Pancreas (tissue), 10 donors: ENCODE measurements around the gene SLC7A7. TPM values are rescaled to one million over a fixed set of nuclear protein-coding genes. Genes with fewer than 3 reads are reported as not detected.
"Not testable (repeated sequence)": the region's sequence is repeated elsewhere in the genome, so short reads cannot be mapped to it uniquely, and the experiment has no call there.

Experiments
- ATAC-seq, 4 donors: fragments of 200-7000 bp; cut with Tn5 transposase; one replicate each; pipeline versions ENCODE4 v1.8.0 to v1.9.1; 2020; ENCODE audit warnings: mild to moderate bottlenecking in 4 of 4, moderate library complexity in 4 of 4
- DNase-seq, 6 donors: peaks; one replicate each; pipeline ENCODE4 v3.0.0-alpha.2; 2020
- FAIRE-seq: peaks from 2 replicates; lab custom pipeline; 2012; peaks lifted over from hg19 to GRCh38; lab: Jason Lieb, UNC
- H3K27ac ChIP-seq, 4 donors: fragments of 200-600 bp; sonication (generic); 1 replicate in 3 of 4; 2 replicates in 1 of 4; pipeline versions ENCODE4 v1.5.0 to v1.8.0; 2020
- H3K27me3 ChIP-seq, 4 donors: fragments of 200-600 bp; one replicate each; pipeline ENCODE4 v1.8.0; 2021
- H3K36me3 ChIP-seq, 3 donors: fragments of 200-600 bp; sonication (generic) in 1 of 3; one replicate each; pipeline versions ENCODE4 v1.5.0 to v1.8.0; 2020 to 2021
- H3K4me1 ChIP-seq, 3 donors: fragments of 200-600 bp; one replicate each; pipeline ENCODE4 v1.8.0; 2021
- H3K4me3 ChIP-seq, 4 donors: fragments of 200-600 bp; sonication (generic) in 2 of 4; one replicate each; pipeline versions ENCODE4 v1.5.0 to v1.8.0; 2020 to 2021
- H3K9me3 ChIP-seq, 4 donors: fragments of 200-600 bp; one replicate each; pipeline ENCODE4 v1.8.0; 2021
- CTCF ChIP-seq, 4 donors: fragments of 200-600 bp; sonication (generic) in 3 of 4; IDR thresholded peaks; one replicate each; pipeline versions ENCODE4 v1.5.0 to v1.8.0; 2021; ENCODE audit warnings: antibody characterized with exemption in 4 of 4
- WGBS, 2 donors: extraction: QIAGEN DNeasy Blood & Tissue Kit; methylation state at CpG; one replicate each; pipeline ENCODE4 v1.1.7; 2013; 5-methylcytosine and 5-hydroxymethylcytosine counted together
- intact Hi-C, 3 donors: fragments of 100-400 bp; cut with DNase I; formaldehyde crosslinking; loops; one replicate each; pipeline versions ENCODE4 v1.11.1 to v1.14.2; 2022
- polyA plus RNA-seq, 2 donors: library from polyadenylated mRNA; stranded (reverse); fragments of 200-250 nt; gene quantifications; one replicate each; pipeline ENCODE4 v1.2.3, GENCODE V29; 2013
- total RNA-seq, 6 donors: library from RNA; stranded (reverse); fragmentation: NEBNext Ultra II Directional in 4 of 6; extraction: Animal tissue kit (Norgen Biotek cat#: 25700) in 4 of 6; gene quantifications; one replicate each; pipeline versions ENCODE4 v1.2.1 to v1.2.4, GENCODE V29; 2021 to 2023
- donor health status: healthy with polysubstance abuse.
- donor health status: DM: no; HTN: no; CAD: no; lungs with moderate emphysema.
- donor health status: DM: no; HTN: no; CAD: no.
- donor health status: control.
- donor health status: control.
- donor health status: Bipolar disorder and iron deficiency.
- donor health status: DM: yes; HTN: yes; CAD: no.
- donor health status: DM: no; HTN: no; CAD: no.
- donor health status: DM: no; HTN: no; CAD: no.
- donor health status: DM: yes; HTN: yes; CAD: no.

SLC7A7 gene
- total and polyA plus RNA-seq, 8 donors: 2.9 to 13.1 (median 5.7) TPM

GRCh38 chr14:22836301-22837113 is 21.3 kb upstream of the SLC7A7 start, which contains the start of gene MMP14:
Gene MMP14, plus strand, starts transcription at chr14:22836585. Its CDS starts 233 bp downstream, at chr14:22836818.
- no peak for FAIRE-seq
- peak in 5 of 6 donors; percentile 52 to 79 (median 67) for DNase-seq
- Histone ChIP-seq H3K4me3 (peak within 1 kb of the TSS; percentile 38 to 90 (median 82)), H3K27ac (peak within 1 kb of the TSS; percentile 72 to 87 (median 80)), H3K4me1 (peaks cover 0 to 16% (median 0%) of the 10 kb centered on the region in 3 donors), H3K27me3 (no peaks in the 10 kb centered on the region), H3K36me3 (peaks cover 0 to 6% (median under 1%) of the 10 kb centered on the region in 3 donors), H3K9me3 (no peaks in the 10 kb centered on the region)
- intact Hi-C loops: no loop called here
- 1% methylated on average over 28 to 46 of the region's 46 CpGs for WGBS, 2 donors
- ATAC-seq: peak; percentile 75 to 86 (median 84)
- TF ChIP-seq CTCF (IDR thresholded peaks at IDR 0.05): no peak

GRCh38 chr14:22835505-22835904 is 20.3 kb upstream of the SLC7A7 start:
- Histone ChIP-seq H3K9me3 (no peaks in the 10 kb centered on the region), H3K27ac (peak overlapping the region in 1 of 4 donors; percentile 87), H3K27me3 (no peaks in the 10 kb centered on the region), H3K36me3 (peaks cover 0 to 6% (median 0%) of the 10 kb centered on the region in 3 donors), H3K4me1 (peaks cover 0 to 23% (median 2%) of the 10 kb centered on the region in 3 donors), H3K4me3 (no peak overlapping the region)
- ATAC-seq (no peak), FAIRE-seq (no peak), DNase-seq (no peak)
- WGBS, 2 donors: 64 to 67% methylated on average over 3 of the region's 3 CpGs
- intact Hi-C loops: no loop called here
- TF ChIP-seq CTCF (IDR thresholded peaks at IDR 0.05): no peak

- WGBS, 2 donors: 17 to 18% methylated on average over 3 of the region's 3 CpGs
- DNase-seq (no peak), ATAC-seq (peak in 1 of 4 donors; percentile 2), FAIRE-seq (no peak)
- Histone ChIP-seq H3K36me3 (peaks cover 0 to 6% (median 0%) of the 10 kb centered on the region in 3 donors), H3K27me3 (no peaks in the 10 kb centered on the region), H3K27ac (peak overlapping the region in 1 of 4 donors; percentile 79), H3K4me1 (peaks cover 0 to 9% (median 5%) of the 10 kb centered on the region in 3 donors), H3K4me3 (peak overlapping the region; percentile 61 to 76 (median 74)), H3K9me3 (no peaks in the 10 kb centered on the region)
- intact Hi-C loops: no loop called here
- no peak for TF ChIP-seq CTCF (IDR thresholded peaks at IDR 0.05)
Observed at GRCh38 chr14:22830443-22831010, 15.3 kb upstream of the SLC7A7 start.

GRCh38 chr14:22829661-22830442 is 14.6 kb upstream of the SLC7A7 start, which contains the start of gene MRPL52:
Gene MRPL52, plus strand, starts transcription at chr14:22829887. Its CDS starts 26 bp downstream, at chr14:22829913.
- TF ChIP-seq CTCF (IDR thresholded peaks at IDR 0.05): no peak
- peak within 1 kb of the TSS; percentile 41 to 79 (median 60) for H3K27ac ChIP-seq
- H3K27me3 ChIP-seq: no peaks in the 10 kb centered on the region
- no peak for FAIRE-seq
- WGBS, 2 donors: 0 to 1% methylated on average over 41 of the region's 41 CpGs
- peak; percentile 99 for ATAC-seq
- peak; percentile 89 to 95 (median 90) for DNase-seq
- H3K4me1 ChIP-seq: peaks cover 0 to 9% (median 5%) of the 10 kb centered on the region in 3 donors
- H3K9me3 ChIP-seq: no peaks in the 10 kb centered on the region
- H3K36me3 ChIP-seq: peaks cover 0 to 6% (median 0%) of the 10 kb centered on the region in 3 donors
- peak within 1 kb of the TSS; percentile 61 to 76 (median 74) for H3K4me3 ChIP-seq
- intact Hi-C loops: no loop called here

GRCh38 chr14:22829076-22829660 is 13.9 kb upstream of the SLC7A7 start:
- ATAC-seq: peak in 2 of 4 donors; percentile 5 to 11
- not testable (repeated sequence) for H3K36me3 ChIP-seq

More at GRCh38 chr14:22829076-22829660, 13.9 kb upstream of the SLC7A7 start:
- FAIRE-seq, DNase-seq, H3K27me3 ChIP-seq, intact Hi-C loops, H3K9me3 ChIP-seq: not testable (repeated sequence)
- WGBS, 2 donors: 70 to 80% methylated on average over 12 of the region's 12 CpGs
- H3K27ac ChIP-seq: peak overlapping the region; percentile 41 to 79 (median 60)
- H3K4me1 ChIP-seq: peaks cover 0 to 12% (median 5%) of the 10 kb centered on the region in 3 donors
- H3K4me3 ChIP-seq: peak overlapping the region; percentile 61 to 76 (median 74)
